Activated CD8-positive, alpha-beta T cell treated with anti-CD3 and anti-CD28 coated beads for 36 hours (primary cell): ENCODE data around the gene SCO2. TPM values are rescaled to one million over a fixed set of nuclear protein-coding genes. Genes with fewer than 3 reads are reported as not detected.

Source experiments
- ATAC-seq: fragments of 200-7000 bp; cut with Tn5 transposase; one replicate; pipeline ENCODE4 v1.10.0; 2021; ENCODE audit warnings: mild to moderate bottlenecking, moderate library complexity
- CTCF ChIA-PET: fragments of 350-600 bp; sonication (Branson Sonifier 250); formaldehyde crosslinking; loops from one replicate; lab custom pipeline; 2021; ENCODE audit warnings: antibody characterized with exemption; lab: Charles Lee
- POLR2A ChIA-PET: fragments of 350-600 bp; sonication (Branson Sonifier 250); formaldehyde crosslinking; loops from one replicate; lab custom pipeline; 2021; ENCODE audit warnings: antibody characterized with exemption; lab: Charles Lee
- DNase-seq: peaks from one replicate; pipeline ENCODE4 v3.0.0-alpha.2; 2020
- H3K27ac Mint-ChIP-seq: one replicate; pipeline ENCODE4 v1.8.0; 2021; ENCODE audit warnings: mild to moderate bottlenecking, mixed read lengths
- H3K27me3 Mint-ChIP-seq: one replicate; pipeline ENCODE4 v1.8.0; 2021; ENCODE audit warnings: mixed read lengths
- H3K36me3 Mint-ChIP-seq: one replicate; pipeline ENCODE4 v1.8.0; 2021; ENCODE audit warnings: low read depth, mixed read lengths
- H3K4me1 Mint-ChIP-seq: one replicate; pipeline ENCODE4 v1.8.0; 2021; ENCODE audit warnings: low read depth, mixed read lengths
- H3K4me3 Mint-ChIP-seq: one replicate; pipeline ENCODE4 v1.8.0; 2021; ENCODE audit warnings: mild to moderate bottlenecking, moderate library complexity, mixed read lengths
- H3K9me3 Mint-ChIP-seq: one replicate; pipeline ENCODE4 v1.8.0; 2021; ENCODE audit warnings: mixed read lengths
- CTCF ChIP-seq: fragments of 200-600 bp; IDR thresholded peaks from one replicate; pipeline ENCODE4 v1.8.0; 2022; ENCODE audit warnings: antibody characterized with exemption, mild to moderate bottlenecking
- intact Hi-C: fragments of 100-400 bp; cut with micrococcal nuclease; formaldehyde crosslinking; loops from one replicate; pipeline ENCODE4 v1.10.0; 2022
- total RNA-seq, 2 experiments: library from RNA; stranded (reverse); gene quantifications; one replicate each; pipeline ENCODE4 v1.2.3, GENCODE V29; 2021

SCO2 gene
- total RNA-seq, 2 experiments from 2014 or later: 2.7 TPM; not detected in 1

- CTCF ChIA-PET: interaction anchor here (1.2 kb wide), 1 partner anchor 308 kb away, joined by 3 read pairs; no protein-coding TSS in a partner anchor
- no peak for ATAC-seq
- Mint-ChIP-seq H3K4me1 (peaks cover 13% of the 10 kb centered on the region), H3K27ac (no peak overlapping the region), H3K27me3 (no peaks in the 10 kb centered on the region), H3K36me3 (peaks cover 35% of the 10 kb centered on the region), H3K9me3 (no peaks in the 10 kb centered on the region), H3K4me3 (no peak overlapping the region)
- POLR2A ChIA-PET: interaction anchor here (0.9 to 3.0 kb wide), 3 partner anchors 9 to 29 kb away, joined by 3 to 26 read pairs (median 4); partner anchors contain the start of genes LMF2 and NCAPH2
- no peak for DNase-seq
- no peak for TF ChIP-seq CTCF
- intact Hi-C loops: no loop called here
Measured at GRCh38 chr22:50518606-50519005, 6.8 kb downstream of the SCO2 start.

- ChIA-PET POLR2A (interaction anchor here (1.0 to 5.0 kb wide), 3 partner anchors 8 to 9 kb away, joined by 5 to 58 read pairs (median 26); partner anchors contain the start of genes LMF2, NCAPH2 and SCO2), CTCF (interaction anchor here (0.9 kb wide), 1 partner anchor 9 kb away, joined by 3 read pairs; no protein-coding TSS in a partner anchor)
- no peak for ATAC-seq
- Mint-ChIP-seq H3K4me3 (no peak overlapping the region), H3K4me1 (peaks cover 16% of the 10 kb centered on the region), H3K27ac (no peak overlapping the region), H3K36me3 (peaks cover 33% of the 10 kb centered on the region), H3K27me3 (no peaks in the 10 kb centered on the region), H3K9me3 (no peaks in the 10 kb centered on the region)
- no peak for TF ChIP-seq CTCF
- no peak for DNase-seq
- intact Hi-C loops: no loop called here
Measured at GRCh38 chr22:50517495-50518260, 7.7 kb downstream of the SCO2 start.

GRCh38 chr22:50516891-50517290 lies 8.5 kb downstream of the SCO2 start:
- no peak for TF ChIP-seq CTCF
- Mint-ChIP-seq H3K9me3 (no peaks in the 10 kb centered on the region), H3K27me3 (no peaks in the 10 kb centered on the region), H3K27ac (no peak overlapping the region), H3K4me1 (peaks cover 22% of the 10 kb centered on the region), H3K36me3 (peaks cover 37% of the 10 kb centered on the region), H3K4me3 (no peak overlapping the region)
- DNase-seq: no peak
- ChIA-PET POLR2A (interaction anchor here (1.0 to 5.0 kb wide), 2 partner anchors 8 to 9 kb away, joined by 5 to 58 read pairs; partner anchors contain the start of gene SCO2), CTCF (interaction anchor here (0.7 to 0.9 kb wide), 2 partner anchors 8 to 156 kb away, joined by 3 read pairs; no protein-coding TSS in a partner anchor)
- intact Hi-C loops: no loop called here
- ATAC-seq: no peak

- no peak for ATAC-seq
- TF ChIP-seq CTCF: no peak
- H3K36me3 Mint-ChIP-seq: peaks cover 36% of the 10 kb centered on the region
- H3K4me3 Mint-ChIP-seq: no peak overlapping the region
- H3K27ac Mint-ChIP-seq: no peak overlapping the region
- DNase-seq: no peak
- peaks cover 23% of the 10 kb centered on the region for H3K4me1 Mint-ChIP-seq
- ChIA-PET POLR2A (interaction anchor here (5.0 kb wide), 1 partner anchor 10 kb away, joined by 58 read pairs; the partner anchor contains the start of gene SCO2), CTCF (interaction anchor here (0.7 to 2.8 kb wide), 2 partner anchors 9 to 155 kb away, joined by 3 to 18 read pairs; partner anchors contain the start of gene SCO2)
- no peaks in the 10 kb centered on the region for H3K9me3 Mint-ChIP-seq
- intact Hi-C loops: no loop called here
- H3K27me3 Mint-ChIP-seq: no peaks in the 10 kb centered on the region
Measured at GRCh38 chr22:50516068-50516467, 9.3 kb downstream of the SCO2 start.

- Mint-ChIP-seq H3K27ac (no peak overlapping the region), H3K27me3 (no peaks in the 10 kb centered on the region), H3K36me3 (peaks cover 35% of the 10 kb centered on the region), H3K4me1 (peaks cover 35% of the 10 kb centered on the region), H3K9me3 (no peaks in the 10 kb centered on the region), H3K4me3 (no peak overlapping the region)
- no peak for ATAC-seq
- intact Hi-C loops: no loop called here
- no peak for TF ChIP-seq CTCF
- DNase-seq: no peak
- ChIA-PET CTCF (no interaction called here), POLR2A (interaction anchor here (5.0 to 8.0 kb wide), 2 partner anchors 11 to 13 kb away, joined by 58 to 111 read pairs; partner anchors contain the start of gene SCO2)
Measured at GRCh38 chr22:50513175-50513574, 12.2 kb downstream of the SCO2 start.
